ENCODE results near the gene CHRNG.

Gene CHRNG

GRCh38 chr2:232571026-232571474 lies 31.6 kb downstream of the CHRNG start:
- H3K4me3 ChIP-seq (ENCODE audit: low read length): no peak overlapping the region
- DNase-seq (ENCODE audit: low read depth): no peak
- TF ChIP-seq CTCF (conservative IDR thresholded peaks at IDR 0.05; ENCODE audit: low read depth, low read length): no peak

DNA sequence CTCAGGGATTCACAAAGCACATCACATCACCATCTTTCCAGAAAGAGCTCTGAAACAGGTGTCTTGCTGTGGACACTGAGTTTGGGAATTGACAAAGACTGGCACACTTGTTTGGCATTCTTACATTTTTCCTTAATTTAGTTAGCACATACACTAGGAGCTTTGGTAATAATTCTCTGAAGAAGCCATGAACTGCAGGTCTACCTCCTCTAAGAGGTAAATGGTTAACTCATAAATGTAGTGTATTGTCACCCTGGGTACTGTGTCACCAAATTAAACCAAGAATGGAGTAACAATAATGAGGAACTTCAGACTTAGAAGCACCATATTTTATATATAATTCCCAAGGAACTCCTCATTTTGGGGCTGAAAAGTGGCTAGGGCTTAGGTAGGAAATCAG lies 33.5 kb downstream of the CHRNG start:
- TF ChIP-seq CTCF (conservative IDR thresholded peaks at IDR 0.05; ENCODE audit: low read depth, low read length): no peak
- no peak for DNase-seq (ENCODE audit: low read depth)
- H3K4me3 ChIP-seq (ENCODE audit: low read length): no peak overlapping the region

GRCh38 chr2:232573771-232574435 lies 34.4 kb downstream of the CHRNG start:
- TF ChIP-seq CTCF (conservative IDR thresholded peaks at IDR 0.05; ENCODE audit: low read depth, low read length): no peak
- no peak overlapping the region for H3K4me3 ChIP-seq (ENCODE audit: low read length)
- no peak for DNase-seq (ENCODE audit: low read depth)

GRCh38 chr2:232574674-232575403 lies 35.3 kb downstream of the CHRNG start:
- no peak for TF ChIP-seq CTCF (conservative IDR thresholded peaks at IDR 0.05; ENCODE audit: low read depth, low read length)
- no peak for DNase-seq (ENCODE audit: low read depth)
- H3K4me3 ChIP-seq (ENCODE audit: low read length): no peak overlapping the region

GRCh38 chr2:232575404-232575746 lies 35.9 kb downstream of the CHRNG start:
- no peak overlapping the region for H3K4me3 ChIP-seq (ENCODE audit: low read length)
- no peak for TF ChIP-seq CTCF (conservative IDR thresholded peaks at IDR 0.05; ENCODE audit: low read depth, low read length)
- DNase-seq (ENCODE audit: low read depth): no peak

DNA sequence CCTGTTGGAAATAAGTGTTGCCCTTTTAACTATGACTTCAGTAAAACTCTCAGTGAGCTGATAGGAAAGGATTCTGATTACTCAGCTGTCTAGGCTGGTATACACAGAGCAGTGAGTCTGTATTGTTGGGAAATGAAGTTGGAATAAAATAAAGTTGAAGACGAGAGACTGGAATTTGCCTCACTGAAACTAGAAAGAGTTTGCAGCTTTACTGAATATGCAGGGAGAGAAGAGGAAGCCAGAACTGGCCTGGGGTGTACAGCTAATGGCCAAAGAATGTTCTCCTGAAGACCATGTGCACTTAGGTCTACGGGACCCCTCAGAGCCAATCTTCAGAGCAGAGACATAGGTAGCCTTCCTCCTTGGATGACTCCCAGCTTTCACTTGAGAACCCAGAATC lies 37.5 kb downstream of the CHRNG start:
- TF ChIP-seq CTCF (conservative IDR thresholded peaks at IDR 0.05; ENCODE audit: low read depth, low read length): no peak
- H3K4me3 ChIP-seq (ENCODE audit: low read length): no peak overlapping the region
- DNase-seq (ENCODE audit: low read depth): no peak

DNA sequence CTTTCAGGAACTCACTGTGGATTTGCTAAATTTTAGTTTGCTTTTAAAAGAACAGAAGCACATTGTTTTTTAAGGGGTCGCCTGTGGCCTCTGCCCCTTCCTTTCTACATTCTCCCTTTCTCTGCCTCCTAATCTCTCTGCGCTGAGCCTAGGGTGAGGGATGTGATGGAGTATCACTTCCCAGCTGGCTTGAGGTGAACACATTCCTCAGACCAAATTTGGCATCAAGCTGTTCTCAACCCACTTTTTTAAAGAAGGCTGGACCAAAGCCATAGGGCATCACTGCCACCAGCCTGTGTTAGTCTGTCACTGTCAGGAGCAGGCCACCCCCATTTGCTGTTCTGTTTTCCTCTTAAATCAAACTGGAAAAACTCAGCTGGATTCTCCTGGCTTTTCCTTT lies 38.3 kb downstream of the CHRNG start:
- no peak overlapping the region for H3K4me3 ChIP-seq (ENCODE audit: low read length)
- TF ChIP-seq CTCF (conservative IDR thresholded peaks at IDR 0.05; ENCODE audit: low read depth, low read length): no peak
- DNase-seq (ENCODE audit: low read depth): no peak

Data from retinal pigment epithelial cell (primary cell).